Measurements from ENCODE around the gene NPLOC4. TPM values are rescaled to one million over a fixed set of nuclear protein-coding genes. Genes with fewer than 3 reads are reported as not detected.
"Not testable (repeated sequence)": the region's sequence is repeated elsewhere in the genome, so short reads cannot be mapped to it uniquely, and the experiment has no call there.

The NPLOC4 gene
- total RNA-seq, 1 donor from 2014 or later, result 44.1 TPM

DNA sequence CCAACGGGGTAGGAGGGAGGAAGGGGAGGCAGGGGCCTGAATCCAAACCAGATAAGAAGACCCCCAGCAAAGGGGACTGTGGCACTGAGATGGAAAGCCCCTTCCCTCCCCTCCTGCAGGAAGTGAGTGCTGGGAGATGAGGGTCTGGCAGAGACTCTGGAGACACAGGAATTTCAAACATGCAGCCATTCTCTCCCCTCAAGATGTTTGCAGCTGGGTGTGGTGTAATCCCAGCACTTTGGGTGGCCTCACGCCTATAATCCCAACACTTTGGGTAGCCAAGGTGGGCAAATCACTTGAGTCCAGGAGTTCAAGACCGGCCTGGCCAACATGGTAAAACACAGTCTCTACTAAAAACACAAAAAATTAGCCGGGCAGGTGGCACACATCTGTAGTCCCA is 50.8 kb downstream of the NPLOC4 start:
- no peaks in the 10 kb centered on the region for H3K9me3 ChIP-seq (ENCODE audit: low read depth)
- Mint-ChIP-seq H3K27me3 (ENCODE audit: insufficient read depth, low read depth) (peaks cover 4% of the 10 kb centered on the region), H3K4me1 (no peaks in the 10 kb centered on the region), H3K9me3 (no peaks in the 10 kb centered on the region), H3K36me3 (peaks cover 26% of the 10 kb centered on the region), H3K4me3 (no peak overlapping the region), H3K27ac (no peak overlapping the region)
- no peaks in the 10 kb centered on the region for H3K4me1 ChIP-seq
- TF ChIP-seq EZH2 (IDR thresholded peaks at IDR 0.05), result no peak
- no peak for TF ChIP-seq EZH2phosphoT487 (IDR thresholded peaks at IDR 0.05)
- TF ChIP-seq CTCF (IDR thresholded peaks at IDR 0.05), result no peak
- H3K4me2 ChIP-seq, result no peak overlapping the region
- H2AFZ ChIP-seq (replicated peaks), result no peak overlapping the region
- no peak overlapping the region for H3K9ac ChIP-seq
- no peak overlapping the region for H3K27ac ChIP-seq
- no peaks in the 10 kb centered on the region for H3K79me2 ChIP-seq (ENCODE audit: low read depth)
- no peaks in the 10 kb centered on the region for H3F3A ChIP-seq (ENCODE audit: low read depth)
- no peaks in the 10 kb centered on the region for H4K20me1 ChIP-seq (ENCODE audit: low read depth)
- no peak overlapping the region for H3K4me3 ChIP-seq
- H3K36me3 ChIP-seq, result no peaks in the 10 kb centered on the region
- DNase-seq (ENCODE audit: low spot score), result no peak
- H3K27me3 ChIP-seq, result no peaks in the 10 kb centered on the region

- not testable (repeated sequence) for H3K4me2 ChIP-seq; H3K4me3 Mint-ChIP-seq; H3K9me3 ChIP-seq (ENCODE audit: low read depth); H3K27me3 Mint-ChIP-seq (ENCODE audit: insufficient read depth, low read depth); DNase-seq (ENCODE audit: low spot score); H4K20me1 ChIP-seq (ENCODE audit: low read depth); H3K9me3 Mint-ChIP-seq; H3K27me3 ChIP-seq; H3K4me1 ChIP-seq; H3K4me1 Mint-ChIP-seq; H3K9ac ChIP-seq; H2AFZ ChIP-seq (replicated peaks); H3K27ac Mint-ChIP-seq; H3K79me2 ChIP-seq (ENCODE audit: low read depth); H3K27ac ChIP-seq; H3K4me3 ChIP-seq; H3K36me3 ChIP-seq; H3F3A ChIP-seq (ENCODE audit: low read depth)
- peaks cover 25% of the 10 kb centered on the region for H3K36me3 Mint-ChIP-seq
Observed at GRCh38 chr17:81584771-81585170, 52.1 kb downstream of the NPLOC4 start.

GRCh38 chr17:81583589-81584342 is 53.1 kb downstream of the NPLOC4 start:
- Mint-ChIP-seq H3K36me3 (peaks cover 26% of the 10 kb centered on the region), H3K4me3 (no peak overlapping the region), H3K9me3 (no peaks in the 10 kb centered on the region), H3K4me1 (no peaks in the 10 kb centered on the region), H3K27me3 (ENCODE audit: insufficient read depth, low read depth) (peaks cover 4% of the 10 kb centered on the region), H3K27ac (no peak overlapping the region)
- Histone ChIP-seq H3K4me2 (no peak overlapping the region), H3K9me3 (ENCODE audit: low read depth) (no peaks in the 10 kb centered on the region), H4K20me1 (ENCODE audit: low read depth) (peaks cover 5% of the 10 kb centered on the region), H3K4me1 (no peaks in the 10 kb centered on the region), H3K36me3 (no peaks in the 10 kb centered on the region), H3K27ac (no peak overlapping the region), H3F3A (ENCODE audit: low read depth) (no peaks in the 10 kb centered on the region), H3K27me3 (no peaks in the 10 kb centered on the region), H2AFZ (replicated peaks) (no peak overlapping the region), H3K4me3 (no peak overlapping the region), H3K79me2 (ENCODE audit: low read depth) (no peaks in the 10 kb centered on the region), H3K9ac (no peak overlapping the region)
- DNase-seq (ENCODE audit: low spot score), result no peak
- TF ChIP-seq EZH2 (IDR thresholded peaks at IDR 0.05) (no peak), CTCF (IDR thresholded peaks at IDR 0.05) (no peak), EZH2phosphoT487 (IDR thresholded peaks at IDR 0.05) (no peak)

DNA sequence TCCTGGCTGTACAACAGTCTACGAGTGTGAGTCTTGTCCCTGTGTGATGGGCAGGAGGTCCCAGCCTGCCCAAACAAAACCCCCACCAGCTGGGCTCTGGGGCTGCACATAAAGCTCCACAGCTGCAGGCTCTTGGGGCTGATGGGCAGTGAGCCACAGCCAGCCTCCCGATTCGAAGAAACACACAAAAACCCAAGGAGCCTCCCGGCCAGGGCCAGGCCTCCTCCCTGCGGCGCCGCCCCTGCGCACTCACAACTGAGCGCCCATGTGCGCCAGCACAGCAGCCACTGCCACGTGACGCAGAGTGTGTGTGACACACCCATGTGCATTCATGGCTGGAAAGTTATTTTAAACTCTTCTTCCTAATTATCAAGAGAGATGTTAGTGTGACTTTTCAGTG is 54.2 kb downstream of the NPLOC4 start:
- Mint-ChIP-seq H3K36me3 (peaks cover 24% of the 10 kb centered on the region), H3K27me3 (ENCODE audit: insufficient read depth, low read depth) (peaks cover 11% of the 10 kb centered on the region), H3K9me3 (no peaks in the 10 kb centered on the region), H3K27ac (no peak overlapping the region), H3K4me3 (no peak overlapping the region), H3K4me1 (peaks cover 3% of the 10 kb centered on the region)
- DNase-seq (ENCODE audit: low spot score), result no peak
- Histone ChIP-seq H3K9me3 (ENCODE audit: low read depth) (no peaks in the 10 kb centered on the region), H3K79me2 (ENCODE audit: low read depth) (no peaks in the 10 kb centered on the region), H4K20me1 (ENCODE audit: low read depth) (peaks cover 5% of the 10 kb centered on the region), H3K27me3 (no peaks in the 10 kb centered on the region), H3K4me2 (no peak overlapping the region), H3K4me3 (no peak overlapping the region), H2AFZ (replicated peaks) (no peak overlapping the region), H3K36me3 (no peaks in the 10 kb centered on the region), H3K9ac (no peak overlapping the region), H3F3A (ENCODE audit: low read depth) (no peaks in the 10 kb centered on the region), H3K27ac (no peak overlapping the region), H3K4me1 (no peaks in the 10 kb centered on the region)
- TF ChIP-seq EZH2phosphoT487 (IDR thresholded peaks at IDR 0.05) (no peak), CTCF (IDR thresholded peaks at IDR 0.05) (no peak), EZH2 (IDR thresholded peaks at IDR 0.05) (no peak)

Data from neural progenitor cell (in vitro differentiated cells).